GM18867 (cell line): ENCODE results near the gene PRKD1.
"Not testable (repeated sequence)": the region's sequence is repeated elsewhere in the genome, so short reads cannot be mapped to it uniquely, and the experiment has no call there.

ENCODE experiments used
- ATAC-seq: cut with Tn5 transposase; IDR thresholded peaks from one replicate; pipeline ENCODE4 v1.9.1; 2021; ENCODE audit warnings: mild to moderate bottlenecking, moderate library complexity; ENCODE audit not compliant: unreplicated experiment

The PRKD1 gene

DNA sequence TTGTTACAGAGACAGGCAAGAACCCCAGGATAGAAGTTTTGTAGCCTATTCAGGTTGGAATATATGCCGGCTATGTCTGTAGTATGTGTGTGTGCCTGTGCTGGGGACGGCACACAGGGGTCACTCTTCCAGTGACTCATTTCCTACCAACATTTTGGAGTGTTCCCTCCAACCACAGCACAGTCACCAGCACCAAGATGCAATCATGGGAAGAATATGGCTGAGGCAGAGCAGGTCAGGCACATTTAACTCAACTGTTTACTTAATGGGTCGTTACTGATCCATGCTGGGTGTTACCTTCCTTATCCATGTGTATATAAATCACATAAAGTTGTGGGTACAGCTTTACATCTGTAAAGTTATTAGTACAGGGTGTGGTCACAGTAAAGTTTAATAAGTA is 178.3 kb downstream of the PRKD1 start:
- no peak for ATAC-seq

DNA sequence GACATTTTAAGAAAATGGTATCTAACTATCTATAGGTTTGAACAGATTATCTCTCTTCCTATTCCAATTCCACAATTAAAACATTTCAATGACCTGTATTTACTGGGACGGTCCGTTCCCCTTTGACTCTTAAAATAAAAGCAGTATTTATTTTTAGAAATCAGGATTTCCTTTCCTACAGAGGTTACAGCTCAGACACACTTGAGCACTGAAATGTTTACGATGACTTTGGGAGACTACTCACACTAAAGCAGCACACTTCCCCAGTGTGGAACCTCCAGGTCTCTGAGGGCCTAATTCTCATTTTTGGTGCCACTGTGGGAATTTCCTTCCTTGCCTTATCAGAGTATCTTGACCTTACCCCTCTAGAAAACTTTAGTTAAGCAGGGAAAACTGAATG is 181.8 kb downstream of the PRKD1 start:
- ATAC-seq: no peak

DNA sequence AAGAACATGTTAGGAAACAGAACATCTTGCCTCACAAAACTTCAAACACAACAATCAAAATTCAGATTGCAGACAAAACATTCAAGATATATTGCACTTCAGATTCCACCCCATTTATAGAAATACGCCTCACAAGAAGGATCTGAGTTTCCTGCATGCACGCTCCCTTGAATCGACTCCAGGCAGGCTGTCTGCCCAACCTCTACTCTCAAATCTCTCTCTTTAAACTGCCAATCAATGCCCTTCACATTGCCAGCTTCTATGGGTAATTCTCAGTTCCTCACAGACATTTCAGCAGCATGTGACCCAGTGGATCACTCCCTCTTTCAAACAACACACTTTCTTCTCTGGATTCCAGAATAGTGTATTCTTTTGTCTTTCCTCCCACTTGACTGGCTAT is 184.1 kb downstream of the PRKD1 start:
- no peak for ATAC-seq

DNA sequence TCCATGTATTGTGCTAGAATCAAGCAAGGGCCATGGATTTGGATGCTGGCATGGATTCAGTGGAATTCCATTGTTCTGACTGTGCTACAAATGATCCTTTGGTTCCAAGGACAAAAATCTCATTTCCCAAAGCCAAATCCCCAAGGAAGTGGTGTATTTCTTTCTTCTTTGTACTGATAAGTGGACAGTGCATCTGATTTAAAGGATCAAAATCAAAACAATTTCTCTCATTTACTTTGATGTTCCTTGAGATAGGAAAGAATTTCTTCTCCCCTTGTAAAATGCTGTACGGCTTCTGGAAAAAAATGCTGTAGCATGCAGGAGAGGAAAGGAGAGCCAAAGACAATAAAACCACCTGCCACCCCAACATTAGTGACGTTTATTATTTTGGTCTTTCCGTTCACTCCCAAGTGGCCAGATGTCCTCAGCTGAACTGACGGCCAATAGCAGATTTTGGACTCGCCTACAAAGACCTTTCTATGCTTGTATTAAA is 185.7 kb downstream of the PRKD1 start:
- ATAC-seq: no peak

DNA sequence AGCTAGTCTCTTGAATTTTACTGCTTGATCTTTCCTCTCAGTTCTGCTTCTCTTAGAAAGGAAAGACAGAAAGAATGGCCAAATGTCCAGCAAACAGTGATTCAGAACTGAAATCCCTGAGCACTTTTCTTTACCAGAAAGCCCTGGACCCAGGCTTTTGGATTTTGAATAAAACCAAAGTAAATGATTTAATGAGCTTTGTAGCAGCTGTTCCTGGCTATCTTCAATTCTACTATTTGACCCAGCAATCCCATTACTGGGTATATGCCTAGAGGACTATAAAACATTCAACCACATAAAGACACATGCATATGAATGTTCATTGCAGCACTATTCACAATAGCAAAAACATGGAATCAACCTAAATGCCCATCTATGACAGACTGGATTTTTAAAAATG is 187.2 kb downstream of the PRKD1 start:
- no peak for ATAC-seq

DNA sequence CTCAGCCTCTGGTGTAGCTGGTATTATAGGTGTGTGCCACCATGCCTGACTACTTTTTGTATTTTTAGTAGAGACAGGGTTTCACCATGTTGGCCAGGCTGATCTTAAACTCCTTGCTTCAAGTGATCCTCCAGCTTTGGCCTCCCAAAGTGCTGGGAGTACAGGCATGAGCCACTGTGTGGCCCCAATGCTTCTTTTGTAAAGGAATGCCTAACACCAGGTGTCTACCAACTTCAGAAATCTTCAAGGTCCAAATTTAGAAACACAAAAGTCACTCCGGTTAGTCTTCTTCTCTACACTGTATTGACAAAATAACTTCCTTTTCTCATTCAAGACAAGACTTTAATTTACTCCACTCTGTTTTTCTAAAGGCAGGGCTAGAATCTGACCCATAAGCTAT is 188.7 kb downstream of the PRKD1 start:
- ATAC-seq: no peak

DNA sequence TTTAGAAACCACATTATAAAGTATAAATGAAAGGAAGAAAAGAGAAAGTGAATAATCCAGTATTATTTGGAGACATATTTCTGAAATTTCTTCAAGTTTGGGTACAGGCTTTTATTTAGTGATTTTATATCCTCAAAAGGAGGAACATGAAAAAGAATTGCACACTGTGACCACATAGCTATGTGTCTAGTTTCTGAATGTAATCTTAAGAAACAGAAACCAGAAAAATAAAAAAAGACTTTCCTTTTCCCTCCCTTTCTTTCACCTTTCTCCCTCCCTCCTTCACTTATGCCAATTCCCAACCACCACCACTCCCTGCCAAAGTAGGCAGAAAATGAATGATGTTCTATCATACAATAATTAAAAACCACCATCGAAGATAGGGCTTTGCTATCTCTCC is 189.6 kb downstream of the PRKD1 start:
- no peak for ATAC-seq

DNA sequence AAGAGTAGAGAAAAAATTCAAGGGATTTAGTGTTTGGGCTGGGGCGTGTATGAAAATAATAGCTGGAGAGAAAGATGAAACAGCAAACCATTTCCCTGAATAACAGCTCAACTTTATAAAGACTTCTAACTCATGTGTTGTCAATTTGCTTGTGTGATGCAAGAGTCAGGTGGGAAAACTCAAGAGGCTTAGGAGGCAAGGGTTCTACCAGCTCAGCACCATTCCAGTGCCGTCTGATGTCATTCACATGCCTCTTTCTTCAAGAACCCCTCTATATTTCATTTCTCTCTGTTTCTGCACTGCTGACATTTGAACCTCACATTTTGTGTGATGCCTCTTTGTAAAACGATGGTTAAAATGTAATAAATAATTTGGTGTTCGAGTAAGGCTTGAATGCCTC is 192.2 kb downstream of the PRKD1 start:
- no peak for ATAC-seq

DNA sequence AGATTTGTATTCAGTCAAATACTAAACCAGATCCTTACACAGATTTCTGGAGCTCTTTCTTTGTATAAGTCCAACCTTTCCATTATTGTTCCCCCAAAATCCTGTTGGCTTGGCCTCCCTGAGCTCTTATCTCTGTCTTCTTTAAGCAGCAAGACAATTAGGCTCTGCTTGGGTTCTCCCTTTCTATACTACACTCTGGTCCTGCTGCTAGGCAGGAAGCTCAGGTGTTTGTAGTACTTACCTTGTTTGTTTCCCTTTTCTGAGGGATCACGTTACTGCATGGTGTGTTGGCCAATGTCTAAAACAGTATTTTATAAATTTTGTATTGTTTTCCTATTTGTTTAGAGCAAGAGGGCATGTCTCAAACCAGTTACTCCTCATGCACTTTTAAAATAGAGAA is 192.9 kb downstream of the PRKD1 start:
- ATAC-seq: no peak

DNA sequence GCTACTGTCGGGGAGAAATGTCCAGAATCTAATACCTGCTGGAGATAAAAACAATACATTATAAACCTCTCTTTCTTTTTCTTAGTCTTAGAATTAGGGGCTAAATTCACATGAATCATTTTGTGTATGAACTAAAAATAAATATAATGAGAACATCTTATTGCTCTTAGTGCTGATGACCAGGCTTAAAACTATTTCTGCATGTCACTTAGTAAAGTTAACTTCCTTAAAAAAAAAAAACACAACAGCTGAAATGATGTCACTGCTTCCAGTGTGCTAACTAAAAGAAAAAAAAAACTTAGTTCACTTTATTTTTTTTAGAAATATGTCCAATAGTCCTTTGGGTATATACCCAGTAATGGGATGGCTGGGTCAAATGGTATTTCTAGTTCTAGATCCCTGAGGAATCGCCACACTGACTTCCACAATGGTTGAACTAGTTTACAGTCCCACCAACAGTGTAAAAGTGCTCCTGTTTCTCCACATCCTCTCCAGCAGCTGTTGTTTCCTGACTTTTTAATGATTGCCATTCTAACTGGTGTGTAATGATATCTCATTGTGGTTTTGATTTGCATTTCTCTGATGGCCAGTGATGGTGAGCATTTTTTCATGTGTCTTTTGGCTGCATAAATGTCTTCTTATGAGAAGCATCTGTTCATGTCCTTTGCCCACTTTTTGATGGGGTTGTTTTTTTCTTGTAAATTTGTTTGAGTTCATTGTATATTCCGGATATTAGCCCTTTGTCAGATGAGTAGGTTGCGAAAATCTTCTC is 200.9 kb downstream of the PRKD1 start:
- ATAC-seq: not testable (repeated sequence)

DNA sequence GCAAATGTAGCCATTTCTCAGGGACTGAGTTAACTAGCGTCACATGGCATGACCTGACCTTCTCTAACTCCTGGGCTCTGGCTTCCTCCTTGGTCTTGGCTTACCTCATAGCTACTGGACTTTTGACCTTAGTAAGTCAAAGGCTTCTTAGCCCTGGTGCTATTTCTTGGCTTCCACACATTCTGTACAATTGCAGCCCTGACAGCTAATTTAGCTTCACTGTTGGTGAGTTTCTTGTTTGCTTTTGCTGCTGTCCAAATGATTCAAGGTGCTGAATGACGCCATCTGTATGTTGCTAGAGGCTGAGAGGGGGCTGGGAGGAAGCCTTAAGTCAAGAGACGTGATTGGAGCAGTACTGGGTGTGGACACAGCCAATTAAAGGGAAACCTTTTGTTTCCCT is 202.7 kb downstream of the PRKD1 start:
- no peak for ATAC-seq

DNA sequence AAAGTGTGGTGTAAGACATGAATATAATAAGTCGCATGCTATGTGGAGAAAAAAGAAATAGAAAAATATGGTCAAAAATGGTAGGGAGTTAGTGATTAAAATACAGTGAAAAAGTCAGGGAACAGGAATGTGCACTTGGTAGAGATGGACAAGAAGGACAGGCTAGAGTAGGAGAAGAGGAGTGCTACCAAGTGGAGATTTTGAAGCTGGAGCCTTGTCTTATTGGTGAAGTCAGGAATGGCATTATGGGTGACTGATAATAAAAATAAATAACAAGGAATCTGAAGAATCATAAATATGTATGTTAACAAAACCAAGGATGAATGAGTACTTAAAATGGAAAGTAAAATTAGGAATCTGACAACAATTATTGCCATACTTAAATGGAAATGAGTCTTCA is 204.8 kb downstream of the PRKD1 start:
- ATAC-seq: no peak

DNA sequence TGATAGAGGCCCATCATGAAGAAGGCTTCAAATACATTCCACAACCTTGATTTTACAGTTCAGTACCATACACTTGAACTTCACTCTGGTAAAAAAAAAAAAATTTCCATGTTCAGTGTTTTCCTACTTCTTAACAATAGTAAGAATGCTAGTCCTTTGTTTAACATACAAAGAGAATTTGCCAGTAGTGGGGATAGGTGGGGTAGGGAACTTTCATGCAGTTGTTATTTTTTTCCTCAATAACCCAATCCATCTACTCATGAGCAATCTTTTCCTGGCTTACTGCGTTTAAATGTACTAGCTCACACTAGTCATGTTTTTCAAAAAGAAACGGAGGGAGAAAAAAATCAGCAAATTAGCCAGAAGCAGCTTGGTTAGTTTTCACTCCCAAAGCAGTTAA is 206.1 kb downstream of the PRKD1 start:
- no peak for ATAC-seq

DNA sequence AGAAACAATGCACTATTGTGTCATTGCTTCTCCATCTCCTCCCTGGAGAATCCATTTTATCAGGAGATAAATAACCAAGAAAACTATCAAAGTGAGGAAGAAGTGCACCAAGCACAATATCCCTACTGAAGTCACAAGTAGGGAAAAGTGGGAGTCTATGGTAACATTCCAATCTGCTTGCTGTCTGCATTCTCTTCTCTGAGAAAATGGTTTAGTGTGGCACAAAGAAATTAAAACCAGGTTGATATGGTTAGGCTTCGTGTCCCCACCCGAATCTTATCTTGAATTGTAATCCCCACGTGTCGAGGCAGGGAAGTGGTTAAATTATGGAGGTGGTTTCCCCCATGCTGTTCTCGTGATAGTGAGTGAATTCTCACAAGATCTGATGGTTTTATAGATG is 209.7 kb downstream of the PRKD1 start:
- no peak for ATAC-seq

DNA sequence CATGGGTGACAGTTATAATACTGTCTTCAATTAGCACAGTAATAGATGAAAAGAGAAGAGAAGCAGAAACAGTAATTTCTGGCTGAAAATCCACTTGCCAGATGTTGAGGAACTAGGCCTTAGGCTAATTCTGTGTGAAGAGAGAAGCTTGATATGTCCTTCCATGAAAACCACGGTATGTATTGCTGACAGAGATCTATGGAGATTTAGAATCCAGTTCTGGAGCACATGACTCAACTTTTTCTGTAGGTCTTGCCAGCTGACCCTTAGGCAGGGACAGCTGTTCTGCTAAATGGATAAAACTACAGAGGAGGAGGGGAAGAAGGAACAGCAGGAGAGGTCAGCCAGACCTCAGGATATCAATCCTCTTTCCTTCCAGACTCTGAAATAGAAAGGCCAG is 211.5 kb downstream of the PRKD1 start:
- no peak for ATAC-seq

DNA sequence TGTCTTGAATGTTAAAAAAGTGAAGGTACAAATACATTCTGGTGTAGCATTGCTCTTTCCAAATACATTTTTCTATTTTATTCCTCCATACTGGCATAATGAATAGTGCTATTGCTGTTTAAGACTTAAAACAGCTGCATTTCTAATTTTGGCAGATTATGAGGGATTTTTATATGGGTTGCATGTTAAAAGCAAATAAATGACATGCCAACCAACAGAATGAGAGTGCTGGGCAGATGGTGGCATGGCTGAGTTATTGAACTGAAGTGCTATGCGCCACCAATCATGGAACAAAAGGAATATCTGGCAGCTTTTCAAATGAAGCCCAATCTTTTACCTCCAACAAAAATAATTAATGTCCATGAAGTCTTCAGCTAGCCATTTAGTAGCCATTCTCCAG is 215.0 kb downstream of the PRKD1 start:
- ATAC-seq: no peak

DNA sequence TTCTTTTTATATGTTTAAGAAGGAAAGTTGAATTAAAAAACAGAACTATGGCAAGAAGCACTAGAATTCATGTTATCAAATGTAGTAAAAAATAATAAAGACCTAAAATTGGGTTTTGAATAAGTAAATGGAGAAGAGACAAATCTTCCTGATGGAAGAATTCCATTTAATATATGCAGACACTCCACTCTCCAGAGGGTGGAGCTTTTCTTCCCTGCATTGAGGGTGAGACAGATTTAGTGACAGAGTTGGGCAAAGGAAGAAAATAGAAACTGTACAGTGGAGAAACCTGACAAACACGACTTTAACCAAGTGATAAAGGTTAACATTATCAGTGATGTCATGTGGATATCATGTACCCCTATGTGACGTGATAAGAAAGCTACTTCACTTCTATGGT is 217.6 kb downstream of the PRKD1 start:
- no peak for ATAC-seq

DNA sequence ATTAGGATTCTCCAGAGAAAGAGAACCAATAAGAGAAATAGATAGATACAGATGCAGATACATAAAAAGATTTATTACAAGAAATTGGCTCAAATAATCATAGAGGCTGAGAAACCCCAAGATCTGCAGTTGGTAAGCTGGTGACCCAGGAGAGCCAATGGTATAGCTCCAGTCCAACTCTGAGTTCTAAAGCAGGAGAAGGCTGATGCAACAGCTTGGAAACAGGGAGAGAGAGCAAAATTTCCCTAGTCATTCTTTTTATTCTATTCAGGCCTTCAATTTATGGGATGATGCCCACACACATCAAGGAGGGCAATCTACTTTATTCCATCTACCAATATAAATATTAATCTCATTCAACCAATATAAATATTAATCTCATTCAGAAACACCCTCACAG is 218.2 kb downstream of the PRKD1 start:
- ATAC-seq: no peak

DNA sequence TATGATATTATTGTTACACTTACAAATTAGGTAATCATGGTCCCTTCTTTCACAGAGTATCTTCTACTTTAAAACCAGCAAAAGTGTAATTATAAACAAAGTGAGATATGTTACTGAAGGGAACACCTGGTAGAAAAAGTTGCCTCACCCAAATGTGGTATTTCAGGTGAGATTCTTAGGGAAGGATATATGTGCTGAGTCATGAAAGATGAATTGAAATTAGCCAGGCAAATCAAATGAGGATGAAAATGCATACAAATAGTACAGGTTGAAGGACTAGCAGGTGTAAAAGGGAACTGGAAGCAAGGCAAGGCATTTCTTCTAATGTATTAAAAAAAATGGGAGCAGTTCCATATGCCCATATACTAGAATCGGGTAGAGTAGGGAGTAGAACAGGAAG is 220.9 kb downstream of the PRKD1 start:
- no peak for ATAC-seq

DNA sequence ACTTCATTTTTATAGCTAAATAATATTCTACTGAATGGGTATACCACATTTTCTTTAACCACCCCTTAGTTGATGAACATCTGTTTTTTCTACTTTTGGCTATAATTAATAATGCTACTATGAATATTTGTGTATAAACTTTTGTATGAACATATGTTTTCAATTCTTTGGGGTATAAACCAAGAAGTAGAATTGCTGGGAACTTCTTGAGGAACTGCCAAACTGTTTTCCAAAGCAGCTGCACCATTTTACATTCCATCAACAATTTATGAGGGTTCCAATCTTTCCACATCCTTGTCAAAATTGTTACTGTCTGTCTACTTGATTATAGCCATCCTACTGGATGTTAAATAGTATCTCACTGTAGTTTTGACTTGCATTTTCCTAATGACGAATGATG is 221.8 kb downstream of the PRKD1 start:
- ATAC-seq: no peak

DNA sequence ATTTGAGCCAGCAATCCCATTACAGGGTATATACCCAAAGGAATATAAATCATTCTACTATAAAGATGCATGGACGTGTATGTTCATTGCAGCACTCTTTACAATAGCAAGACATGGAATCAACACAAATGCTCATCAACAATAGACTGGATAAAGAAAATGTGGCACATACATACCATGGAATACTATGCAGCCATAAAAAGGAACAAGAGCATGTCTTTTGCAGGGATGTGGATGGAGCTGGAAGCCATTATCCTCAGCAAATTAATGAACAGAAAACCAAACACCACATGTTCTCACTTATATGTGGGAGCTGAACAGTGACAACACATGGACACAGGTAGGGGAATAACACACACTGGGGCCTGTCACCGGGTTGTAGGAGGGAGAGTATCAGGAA is 238.1 kb downstream of the PRKD1 start:
- ATAC-seq: not testable (repeated sequence)

DNA sequence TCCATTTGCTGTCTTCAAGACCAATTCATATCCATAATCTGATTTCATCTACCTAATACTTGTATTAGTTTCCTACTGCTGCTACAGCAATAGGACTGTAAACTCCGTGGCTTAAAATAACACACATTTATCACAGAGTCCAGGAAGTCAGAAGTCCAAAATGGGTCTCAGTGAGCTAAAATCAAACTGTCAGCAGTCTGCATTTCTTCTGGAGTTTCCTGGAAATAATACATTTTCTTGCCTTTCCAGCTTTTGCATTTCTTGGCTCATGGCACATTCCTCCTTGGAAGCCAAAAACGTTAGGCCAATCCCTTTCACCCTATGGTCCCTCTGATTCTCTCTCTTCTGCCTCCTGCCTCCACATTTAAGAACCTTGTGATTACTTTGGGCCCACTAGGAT is 239.8 kb downstream of the PRKD1 start:
- ATAC-seq: no peak

DNA sequence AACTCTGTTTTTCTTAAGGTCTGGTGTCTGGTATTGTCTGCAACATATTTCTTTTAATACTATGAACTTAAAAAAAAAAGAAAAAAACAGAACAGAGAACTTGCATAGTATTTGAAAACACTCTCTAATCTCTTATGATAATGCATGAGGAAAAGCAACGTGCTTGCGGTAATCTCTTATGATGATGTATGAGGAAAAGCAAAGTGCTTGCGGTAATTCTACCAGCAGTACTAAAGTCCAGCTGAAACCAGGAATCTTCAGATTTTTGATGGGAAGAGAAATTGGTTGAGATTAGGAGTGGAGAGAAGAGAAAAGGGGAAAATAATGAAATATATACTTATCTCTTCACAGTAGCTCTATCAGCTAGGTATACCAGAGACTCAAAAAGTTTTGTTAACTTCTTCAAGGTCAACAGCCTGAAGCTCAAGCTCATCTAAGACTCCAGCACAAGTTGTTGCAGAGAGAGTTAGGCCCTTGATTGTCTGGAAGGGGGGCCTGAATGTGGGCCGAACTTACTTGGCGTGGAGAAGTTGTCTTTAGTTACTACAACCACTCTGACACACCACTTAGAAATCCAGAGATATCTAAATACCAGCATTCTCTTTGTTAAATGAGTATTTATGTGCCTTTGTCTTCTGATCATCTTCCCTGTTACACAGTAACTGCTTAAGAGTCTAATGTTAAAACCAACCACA is 240.4 kb downstream of the PRKD1 start:
- ATAC-seq: no peak
